ENCODE results near the gene PSME1. TPM values are rescaled to one million over a fixed set of nuclear protein-coding genes. Genes with fewer than 3 reads are reported as not detected.

PSME1 gene
- total and polyA plus RNA-seq, 2 of the 13 experiments (the other 11 are each of a cell fraction or from before 2014, with no cell fraction given): 159 to 608 TPM

DNA sequence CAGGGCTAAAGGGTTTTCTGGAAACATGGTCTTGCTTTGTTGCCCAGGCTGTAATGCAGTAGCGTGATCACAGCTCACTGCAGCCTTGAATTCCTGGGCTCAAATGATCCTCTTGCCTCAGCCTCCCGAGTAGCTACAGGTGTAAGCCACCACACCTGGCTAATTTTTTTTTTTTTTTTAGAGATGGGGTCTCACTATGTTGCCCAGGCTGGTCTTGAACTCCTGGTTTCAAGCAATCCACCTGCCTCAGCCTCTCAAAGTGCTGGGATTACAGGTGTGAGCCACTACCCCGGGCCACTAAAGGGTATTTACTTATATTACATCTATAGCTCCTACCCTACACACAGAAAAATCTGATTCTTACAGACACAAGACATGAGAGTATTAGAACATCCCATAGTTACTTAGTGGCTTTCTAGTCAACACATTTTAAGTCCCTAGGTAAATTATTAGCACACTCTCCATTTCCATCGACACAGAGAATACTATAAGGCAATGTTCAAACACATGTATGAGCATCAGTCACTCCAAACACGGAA is 27.6 kb upstream of the PSME1 start (continued):
- TF ChIP-seq, protein P1, sequence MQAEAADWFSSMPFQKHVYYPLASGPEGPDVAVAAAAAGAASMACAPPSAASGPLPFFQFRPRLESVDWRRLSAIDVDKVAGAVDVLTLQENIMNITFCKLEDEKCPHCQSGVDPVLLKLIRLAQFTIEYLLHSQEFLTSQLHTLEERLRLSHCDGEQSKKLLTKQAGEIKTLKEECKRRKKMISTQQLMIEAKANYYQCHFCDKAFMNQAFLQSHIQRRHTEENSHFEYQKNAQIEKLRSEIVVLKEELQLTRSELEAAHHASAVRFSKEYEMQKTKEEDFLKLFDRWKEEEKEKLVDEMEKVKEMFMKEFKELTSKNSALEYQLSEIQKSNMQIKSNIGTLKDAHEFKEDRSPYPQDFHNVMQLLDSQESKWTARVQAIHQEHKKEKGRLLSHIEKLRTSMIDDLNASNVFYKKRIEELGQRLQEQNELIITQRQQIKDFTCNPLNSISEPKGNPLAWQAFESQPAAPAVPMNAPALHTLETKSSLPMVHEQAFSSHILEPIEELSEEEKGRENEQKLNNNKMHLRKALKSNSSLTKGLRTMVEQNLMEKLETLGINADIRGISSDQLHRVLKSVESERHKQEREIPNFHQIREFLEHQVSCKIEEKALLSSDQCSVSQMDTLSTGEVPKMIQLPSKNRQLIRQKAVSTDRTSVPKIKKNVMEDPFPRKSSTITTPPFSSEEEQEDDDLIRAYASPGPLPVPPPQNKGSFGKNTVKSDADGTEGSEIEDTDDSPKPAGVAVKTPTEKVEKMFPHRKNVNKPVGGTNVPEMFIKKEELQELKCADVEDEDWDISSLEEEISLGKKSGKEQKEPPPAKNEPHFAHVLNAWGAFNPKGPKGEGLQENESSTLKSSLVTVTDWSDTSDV (CRISPR knock-in tag; IDR thresholded peaks at IDR 0.05): no peak
- TF ChIP-seq ZC3H4 (CRISPR knock-in tag; IDR thresholded peaks at IDR 0.05; ENCODE audit: borderline replicate concordance): peak; percentile 56; the same call in 1 of the 2 replicates
- TF ChIP-seq, protein P2, sequence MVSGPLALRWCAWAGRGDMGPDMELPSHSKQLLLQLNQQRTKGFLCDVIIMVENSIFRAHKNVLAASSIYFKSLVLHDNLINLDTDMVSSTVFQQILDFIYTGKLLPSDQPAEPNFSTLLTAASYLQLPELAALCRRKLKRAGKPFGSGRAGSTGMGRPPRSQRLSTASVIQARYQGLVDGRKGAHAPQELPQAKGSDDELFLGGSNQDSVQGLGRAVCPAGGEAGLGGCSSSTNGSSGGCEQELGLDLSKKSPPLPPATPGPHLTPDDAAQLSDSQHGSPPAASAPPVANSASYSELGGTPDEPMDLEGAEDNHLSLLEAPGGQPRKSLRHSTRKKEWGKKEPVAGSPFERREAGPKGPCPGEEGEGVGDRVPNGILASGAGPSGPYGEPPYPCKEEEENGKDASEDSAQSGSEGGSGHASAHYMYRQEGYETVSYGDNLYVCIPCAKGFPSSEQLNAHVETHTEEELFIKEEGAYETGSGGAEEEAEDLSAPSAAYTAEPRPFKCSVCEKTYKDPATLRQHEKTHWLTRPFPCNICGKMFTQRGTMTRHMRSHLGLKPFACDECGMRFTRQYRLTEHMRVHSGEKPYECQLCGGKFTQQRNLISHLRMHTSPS (CRISPR knock-in tag; IDR thresholded peaks at IDR 0.05; ENCODE audit: low read depth): no peak
- no peak for TF ChIP-seq ZNF264 (CRISPR knock-in tag; IDR thresholded peaks at IDR 0.05)
- TF ChIP-seq PAF1 (CRISPR knock-in tag; IDR thresholded peaks at IDR 0.05): no peak
- TF ChIP-seq ZNF484 (CRISPR knock-in tag; IDR thresholded peaks at IDR 0.05; ENCODE audit: borderline replicate concordance, low read depth): no peak
- TF ChIP-seq RBM22 (optimal IDR thresholded peaks at IDR 0.05; ENCODE audit: low read length): no peak
- no peak for TF ChIP-seq MAF1 (CRISPR knock-in tag; IDR thresholded peaks at IDR 0.05; ENCODE audit: borderline replicate concordance)
- no peak for TF ChIP-seq FOXA1 (IDR thresholded peaks at IDR 0.05)
- TF ChIP-seq FOXA1 (CRISPR knock-in tag; IDR thresholded peaks at IDR 0.05): no peak
- TF ChIP-seq PCBP1 (IDR thresholded peaks at IDR 0.05; ENCODE audit: borderline replicate concordance, low read depth, low read length): no peak
- TF ChIP-seq ZNF530 (CRISPR knock-in tag; IDR thresholded peaks at IDR 0.05; ENCODE audit: low read depth): no peak
- TF ChIP-seq ZNF367 (CRISPR knock-in tag; IDR thresholded peaks at IDR 0.05; ENCODE audit: borderline replicate concordance): no peak
- TF ChIP-seq JARID2 (CRISPR knock-in tag; IDR thresholded peaks at IDR 0.05; ENCODE audit: insufficient replicate concordance): no peak
- TF ChIP-seq ZBTB20 (CRISPR knock-in tag; IDR thresholded peaks at IDR 0.05; ENCODE audit: borderline replicate concordance, low read depth): no peak
- TF ChIP-seq, protein P3, sequence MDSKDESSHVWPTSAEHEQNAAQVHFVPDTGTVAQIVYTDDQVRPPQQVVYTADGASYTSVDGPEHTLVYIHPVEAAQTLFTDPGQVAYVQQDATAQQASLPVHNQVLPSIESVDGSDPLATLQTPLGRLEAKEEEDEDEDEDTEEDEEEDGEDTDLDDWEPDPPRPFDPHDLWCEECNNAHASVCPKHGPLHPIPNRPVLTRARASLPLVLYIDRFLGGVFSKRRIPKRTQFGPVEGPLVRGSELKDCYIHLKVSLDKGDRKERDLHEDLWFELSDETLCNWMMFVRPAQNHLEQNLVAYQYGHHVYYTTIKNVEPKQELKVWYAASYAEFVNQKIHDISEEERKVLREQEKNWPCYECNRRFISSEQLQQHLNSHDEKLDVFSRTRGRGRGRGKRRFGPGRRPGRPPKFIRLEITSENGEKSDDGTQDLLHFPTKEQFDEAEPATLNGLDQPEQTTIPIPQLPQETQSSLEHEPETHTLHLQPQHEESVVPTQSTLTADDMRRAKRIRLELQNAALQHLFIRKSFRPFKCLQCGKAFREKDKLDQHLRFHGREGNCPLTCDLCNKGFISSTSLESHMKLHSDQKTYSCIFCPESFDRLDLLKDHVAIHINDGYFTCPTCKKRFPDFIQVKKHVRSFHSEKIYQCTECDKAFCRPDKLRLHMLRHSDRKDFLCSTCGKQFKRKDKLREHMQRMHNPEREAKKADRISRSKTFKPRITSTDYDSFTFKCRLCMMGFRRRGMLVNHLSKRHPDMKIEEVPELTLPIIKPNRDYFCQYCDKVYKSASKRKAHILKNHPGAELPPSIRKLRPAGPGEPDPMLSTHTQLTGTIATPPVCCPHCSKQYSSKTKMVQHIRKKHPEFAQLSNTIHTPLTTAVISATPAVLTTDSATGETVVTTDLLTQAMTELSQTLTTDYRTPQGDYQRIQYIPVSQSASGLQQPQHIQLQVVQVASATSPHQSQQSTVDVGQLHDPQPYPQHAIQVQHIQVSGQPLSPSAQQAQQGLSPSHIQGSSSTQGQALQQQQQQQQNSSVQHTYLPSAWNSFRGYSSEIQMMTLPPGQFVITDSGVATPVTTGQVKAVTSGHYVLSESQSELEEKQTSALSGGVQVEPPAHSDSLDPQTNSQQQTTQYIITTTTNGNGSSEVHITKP (CRISPR knock-in tag; IDR thresholded peaks at IDR 0.05; ENCODE audit: low read depth): no peak
- no peak for TF ChIP-seq HNRNPLL (IDR thresholded peaks at IDR 0.05; ENCODE audit: low read depth, low read length, poor library complexity, severe bottlenecking)
- no peak for TF ChIP-seq EHMT2 (IDR thresholded peaks at IDR 0.05; ENCODE audit: borderline replicate concordance, low read depth, low read length)
- peak; percentile 92 for TF ChIP-seq ZNF121 (CRISPR knock-in tag; IDR thresholded peaks at IDR 0.05)
- TF ChIP-seq ZNF816 (CRISPR knock-in tag; IDR thresholded peaks at IDR 0.05; ENCODE audit: borderline replicate concordance): no peak
- TF ChIP-seq CBX5 (CRISPR knock-in tag; IDR thresholded peaks at IDR 0.05; ENCODE audit: borderline replicate concordance): no peak
- TF ChIP-seq CBFB (CRISPR knock-in tag; IDR thresholded peaks at IDR 0.05): no peak
- TF ChIP-seq ZSCAN9 (CRISPR knock-in tag; IDR thresholded peaks at IDR 0.05; ENCODE audit: borderline replicate concordance): no peak
- 0 out of 2 replicates have a peak, but pooled peaks have one; percentile 45 for TF ChIP-seq IRX3 (CRISPR knock-in tag; IDR thresholded peaks at IDR 0.05; ENCODE audit: borderline replicate concordance, low read depth)

Measured in HepG2 (cell line).